Choroid plexus epithelial cell (primary cell): Measurements from ENCODE around the gene MSH2.
"Not testable (repeated sequence)": the region's sequence is repeated elsewhere in the genome, so short reads cannot be mapped to it uniquely, and the experiment has no call there.

ENCODE experiments used
- DNase-seq: peaks from one replicate; pipeline ENCODE4 v3.0.0-alpha.2; 2010; ENCODE audit warnings: low read depth
- H3K4me3 ChIP-seq: 2 replicates; pipeline ENCODE4 v1.5.1; 2011; ENCODE audit warnings: low read depth, mild to moderate bottlenecking, control low read depth, low read length, moderate library complexity
- CTCF ChIP-seq: conservative IDR thresholded peaks from 2 replicates; pipeline ENCODE4 v1.5.1; 2011; ENCODE audit warnings: low read depth, mild to moderate bottlenecking, control low read depth, inconsistent platforms, low read length, moderate library complexity

MSH2 gene

GRCh38 chr2:47414682-47415458 lies 11.9 kb downstream of the MSH2 start:
- H3K4me3 ChIP-seq = no peak overlapping the region
- no peak for DNase-seq
- no peak for TF ChIP-seq CTCF

- DNase-seq = no peak
- TF ChIP-seq CTCF = no peak
- H3K4me3 ChIP-seq = no peak overlapping the region
Measured at GRCh38 chr2:47420214-47420613, 17.3 kb downstream of the MSH2 start.

- H3K4me3 ChIP-seq, DNase-seq: not testable (repeated sequence)
Measured at GRCh38 chr2:47420683-47421082, 17.7 kb downstream of the MSH2 start.

- no peak overlapping the region for H3K4me3 ChIP-seq
- TF ChIP-seq CTCF = no peak
- peak; percentile 17 for DNase-seq
Measured at GRCh38 chr2:47422016-47422415, 19.1 kb downstream of the MSH2 start.

GRCh38 chr2:47422560-47422959 lies 19.6 kb downstream of the MSH2 start:
- peak; percentile 35 for DNase-seq
- H3K4me3 ChIP-seq = no peak overlapping the region
- no peak for TF ChIP-seq CTCF

- no peak for DNase-seq
- H3K4me3 ChIP-seq = no peak overlapping the region
Measured at GRCh38 chr2:47426786-47427185, 23.8 kb downstream of the MSH2 start.

GRCh38 chr2:47429795-47430194 lies 26.8 kb downstream of the MSH2 start:
- no peak overlapping the region for H3K4me3 ChIP-seq
- peak; percentile 58 for DNase-seq
- TF ChIP-seq CTCF = no peak

More at GRCh38 chr2:47426786-47427185, 23.8 kb downstream of the MSH2 start:
- no peak for TF ChIP-seq CTCF

- H3K4me3 ChIP-seq, DNase-seq: not testable (repeated sequence)
Measured at GRCh38 chr2:47433006-47433405, 30.1 kb downstream of the MSH2 start.

GRCh38 chr2:47433445-47433844 lies 30.5 kb downstream of the MSH2 start:
- not testable (repeated sequence) for H3K4me3 ChIP-seq, DNase-seq
